PFSK-1 (cell line): ENCODE results near the gene ATP11A.

Source experiments
- FOXP2 ChIP-seq: optimal IDR thresholded peaks from 2 replicates; pipeline ENCODE3; 2011; ENCODE audit warnings: borderline replicate concordance, control low read depth, inconsistent platforms; ENCODE audit not compliant: insufficient read depth; ENCODE audit errors: extremely low read length, extremely low read depth
- POLR2AphosphoS5 ChIP-seq: IDR thresholded peaks from 2 replicates; pipeline ENCODE4 v1.6.1; 2012; ENCODE audit warnings: low read depth, mild to moderate bottlenecking, control low read depth, low read length, moderate library complexity
- SIN3A ChIP-seq: IDR thresholded peaks from 2 replicates; pipeline ENCODE4 v1.6.1; 2012; ENCODE audit warnings: mild to moderate bottlenecking, low read length, moderate library complexity, borderline replicate concordance; ENCODE audit not compliant: insufficient read depth
- TAF1 ChIP-seq: IDR thresholded peaks from 2 replicates; pipeline ENCODE4 v1.6.1; 2012; ENCODE audit warnings: low read length, control low read depth, borderline replicate concordance; ENCODE audit not compliant: insufficient read depth
- TF ChIP-seq, protein P1 (sequence below), 2 experiments: IDR thresholded peaks; 2 replicates each; pipeline versions ENCODE4 v1.6.1 to v1.8.0; 2011 to 2012; ENCODE audit warnings: low read depth in 2 of 2, low read length in 2 of 2, control low read depth in 1 of 2, inconsistent platforms in 1 of 2, mild to moderate bottlenecking in 1 of 2, moderate library complexity in 1 of 2; ENCODE audit not compliant: insufficient read depth in 1 of 2

Gene ATP11A

DNA sequence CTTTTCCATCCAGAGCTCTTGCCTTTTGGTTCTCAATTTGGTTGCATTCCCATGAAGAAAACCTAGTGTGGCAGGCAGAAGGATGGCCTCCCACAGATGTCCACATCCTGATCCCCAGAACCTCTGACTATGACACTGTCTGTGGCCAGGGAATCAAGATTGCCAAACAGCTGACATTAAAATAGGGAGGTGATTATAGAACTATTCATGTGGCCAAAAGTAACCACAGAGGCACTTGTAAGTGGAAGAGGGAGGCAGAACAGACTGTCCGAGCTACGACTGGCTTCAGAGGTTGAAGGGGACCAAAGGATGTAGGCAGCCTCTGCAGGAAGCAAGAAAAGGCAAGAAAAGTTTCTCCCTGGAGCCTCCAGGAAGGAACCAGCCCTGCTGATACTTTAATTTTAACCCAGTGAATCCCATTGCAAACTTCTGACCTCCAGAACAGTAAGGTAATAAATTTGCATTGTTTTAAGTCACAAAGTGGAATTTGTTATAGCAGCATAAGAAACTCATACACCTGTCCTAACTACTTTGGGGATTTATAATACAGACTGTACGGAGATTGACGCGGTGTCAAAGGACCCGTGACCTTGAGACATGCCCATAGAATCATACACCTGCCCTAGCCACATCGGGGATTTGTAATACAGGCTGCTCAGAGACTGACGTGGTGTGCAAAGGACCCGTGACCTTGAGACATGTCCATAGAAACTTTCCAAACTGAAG lies 106.5 kb downstream of the ATP11A start:
- TF ChIP-seq, protein P1, sequence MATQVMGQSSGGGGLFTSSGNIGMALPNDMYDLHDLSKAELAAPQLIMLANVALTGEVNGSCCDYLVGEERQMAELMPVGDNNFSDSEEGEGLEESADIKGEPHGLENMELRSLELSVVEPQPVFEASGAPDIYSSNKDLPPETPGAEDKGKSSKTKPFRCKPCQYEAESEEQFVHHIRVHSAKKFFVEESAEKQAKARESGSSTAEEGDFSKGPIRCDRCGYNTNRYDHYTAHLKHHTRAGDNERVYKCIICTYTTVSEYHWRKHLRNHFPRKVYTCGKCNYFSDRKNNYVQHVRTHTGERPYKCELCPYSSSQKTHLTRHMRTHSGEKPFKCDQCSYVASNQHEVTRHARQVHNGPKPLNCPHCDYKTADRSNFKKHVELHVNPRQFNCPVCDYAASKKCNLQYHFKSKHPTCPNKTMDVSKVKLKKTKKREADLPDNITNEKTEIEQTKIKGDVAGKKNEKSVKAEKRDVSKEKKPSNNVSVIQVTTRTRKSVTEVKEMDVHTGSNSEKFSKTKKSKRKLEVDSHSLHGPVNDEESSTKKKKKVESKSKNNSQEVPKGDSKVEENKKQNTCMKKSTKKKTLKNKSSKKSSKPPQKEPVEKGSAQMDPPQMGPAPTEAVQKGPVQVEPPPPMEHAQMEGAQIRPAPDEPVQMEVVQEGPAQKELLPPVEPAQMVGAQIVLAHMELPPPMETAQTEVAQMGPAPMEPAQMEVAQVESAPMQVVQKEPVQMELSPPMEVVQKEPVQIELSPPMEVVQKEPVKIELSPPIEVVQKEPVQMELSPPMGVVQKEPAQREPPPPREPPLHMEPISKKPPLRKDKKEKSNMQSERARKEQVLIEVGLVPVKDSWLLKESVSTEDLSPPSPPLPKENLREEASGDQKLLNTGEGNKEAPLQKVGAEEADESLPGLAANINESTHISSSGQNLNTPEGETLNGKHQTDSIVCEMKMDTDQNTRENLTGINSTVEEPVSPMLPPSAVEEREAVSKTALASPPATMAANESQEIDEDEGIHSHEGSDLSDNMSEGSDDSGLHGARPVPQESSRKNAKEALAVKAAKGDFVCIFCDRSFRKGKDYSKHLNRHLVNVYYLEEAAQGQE (IDR thresholded peaks at IDR 0.05; ENCODE audit: insufficient read depth in 1 of 2, low read depth in 2 of 2, low read length in 2 of 2) = no peak
- TF ChIP-seq FOXP2 = no peak
- no peak for TF ChIP-seq SIN3A
- no peak for TF ChIP-seq POLR2AphosphoS5
- TF ChIP-seq TAF1 = no peak

DNA sequence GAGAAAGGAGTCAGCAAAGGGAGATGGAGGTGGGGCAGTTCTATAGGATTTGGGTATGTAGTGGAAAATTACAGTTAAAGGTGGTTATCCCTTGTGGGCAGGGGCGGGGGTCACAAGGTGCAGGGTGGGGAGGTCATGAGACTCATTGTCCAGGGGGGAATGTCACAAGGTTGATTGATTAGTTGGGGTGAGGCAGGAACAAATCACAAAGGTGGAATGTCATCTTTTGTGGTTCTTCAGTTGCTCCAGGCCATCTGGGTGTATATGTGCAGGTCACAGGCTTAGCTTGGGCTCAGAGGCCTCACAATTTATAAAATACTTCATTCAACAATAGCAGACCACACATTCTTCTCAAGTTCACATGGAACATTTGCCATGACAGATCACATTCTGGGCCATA lies 109.6 kb downstream of the ATP11A start:
- TF ChIP-seq POLR2AphosphoS5 (no peak), FOXP2 (no peak), TAF1 (no peak)

DNA sequence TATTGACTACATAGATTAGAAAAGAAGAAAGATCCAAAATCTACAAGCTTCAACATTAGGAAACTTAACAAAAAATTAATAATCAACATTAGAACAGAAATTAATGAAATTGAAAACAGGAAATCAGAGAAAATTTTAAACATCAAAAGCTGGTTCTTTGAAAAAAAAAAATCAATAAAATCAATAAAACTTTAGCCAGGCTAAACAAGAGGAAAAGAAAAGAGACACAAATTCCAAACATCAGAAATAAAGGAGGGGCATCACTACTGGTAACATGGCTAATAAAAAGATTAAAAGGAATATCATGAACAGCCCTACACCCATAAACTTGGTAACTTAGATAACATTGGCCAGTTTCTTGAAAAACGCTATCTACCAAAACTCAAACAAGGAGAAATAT lies 110.2 kb downstream of the ATP11A start:
- TF ChIP-seq FOXP2 = no peak
- TF ChIP-seq, protein P1 (IDR thresholded peaks at IDR 0.05; ENCODE audit: insufficient read depth in 1 of 2, low read depth in 2 of 2, low read length in 2 of 2) = no peak
- no peak for TF ChIP-seq TAF1
- no peak for TF ChIP-seq SIN3A

DNA sequence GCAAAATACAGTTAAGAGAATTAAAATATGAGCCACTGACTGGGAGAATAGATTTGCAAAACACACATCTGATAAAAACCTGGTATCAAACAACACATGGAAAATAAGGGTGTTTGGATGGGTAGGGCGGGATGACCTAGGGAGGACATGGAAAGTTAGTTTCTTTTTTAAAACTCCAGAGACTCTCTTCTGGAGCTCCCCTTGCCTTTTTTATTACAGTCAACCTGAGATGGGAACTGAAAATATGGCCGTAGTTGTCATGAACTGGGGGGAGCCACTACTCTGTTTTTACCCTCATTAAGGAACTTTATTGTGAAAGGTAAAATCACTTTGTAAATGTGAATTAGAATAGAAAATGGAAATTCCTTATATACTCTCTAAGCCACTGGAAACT lies 113.0 kb downstream of the ATP11A start:
- TF ChIP-seq, protein P1 (IDR thresholded peaks at IDR 0.05; ENCODE audit: insufficient read depth in 1 of 2, low read depth in 2 of 2, low read length in 2 of 2) = no peak
- TF ChIP-seq TAF1 (no peak), POLR2AphosphoS5 (no peak), FOXP2 (no peak), SIN3A (no peak)

DNA sequence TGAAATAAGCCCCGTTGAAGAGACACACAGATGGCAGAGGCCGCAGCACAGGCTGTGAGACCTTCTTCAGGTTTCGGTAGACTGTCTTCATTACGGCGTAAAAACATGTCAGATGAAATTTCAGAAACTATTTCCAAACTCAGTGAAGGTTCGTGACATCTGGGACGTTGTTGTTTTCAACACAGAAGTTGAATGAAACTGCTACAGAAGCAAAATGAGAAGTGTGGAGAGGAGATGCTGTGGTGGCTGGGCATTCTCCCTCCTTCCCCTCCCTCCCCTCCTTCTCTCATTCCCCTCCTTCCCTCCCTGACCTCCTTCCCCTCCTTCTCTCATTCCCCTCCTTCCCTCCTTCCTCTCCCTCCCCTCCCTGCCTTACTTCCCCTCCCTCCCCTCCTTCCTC lies 113.6 kb downstream of the ATP11A start:
- TF ChIP-seq TAF1 (no peak), SIN3A (no peak), FOXP2 (no peak), POLR2AphosphoS5 (no peak)
- TF ChIP-seq, protein P1 (IDR thresholded peaks at IDR 0.05; ENCODE audit: insufficient read depth in 1 of 2, low read depth in 2 of 2, low read length in 2 of 2) = no peak
